HepG2 (cell line): Measurements from ENCODE around the gene MRPL38. TPM values are rescaled to one million over a fixed set of nuclear protein-coding genes. Genes with fewer than 3 reads are reported as not detected.

Experiments
- BORCS8-MEF2B ChIP-seq: sonication (generic); formaldehyde crosslinking; IDR thresholded peaks from 2 replicates; pipeline ENCODE4 v1.8.0; 2022; ENCODE audit warnings: mild to moderate bottlenecking, missing genetic modification reagents
- BRF2 ChIP-seq: sonication (generic); formaldehyde crosslinking; IDR thresholded peaks from 2 replicates; pipeline ENCODE4 v1.8.1; 2022; ENCODE audit warnings: mild to moderate bottlenecking, missing genetic modification reagents
- CTCF ChIP-seq: sonication (generic); formaldehyde crosslinking; IDR thresholded peaks from 2 replicates; pipeline ENCODE4 v1.5.0; 2020; ENCODE audit warnings: mild to moderate bottlenecking, missing genetic modification reagents, moderate library complexity
- FOXO4 ChIP-seq: sonication (generic); formaldehyde crosslinking; conservative IDR thresholded peaks from 2 replicates; pipeline ENCODE4 v1.8.1; 2023; ENCODE audit warnings: missing genetic modification reagents
- HNF1B ChIP-seq: sonication (generic); formaldehyde crosslinking; IDR thresholded peaks from 2 replicates; pipeline ENCODE4 v1.5.1; 2020; ENCODE audit warnings: mild to moderate bottlenecking, moderate library complexity, missing genetic modification reagents
- HOXA5 ChIP-seq: sonication (generic); formaldehyde crosslinking; IDR thresholded peaks from 2 replicates; pipeline ENCODE4 v1.4.0; 2020; ENCODE audit warnings: missing genetic modification reagents
- JARID2 ChIP-seq: sonication (generic); formaldehyde crosslinking; IDR thresholded peaks from 2 replicates; pipeline ENCODE4 v1.8.1; 2023; ENCODE audit warnings: missing genetic modification reagents, inconsistent platforms; ENCODE audit not compliant: insufficient replicate concordance
- JUND ChIP-seq: sonication (generic); formaldehyde crosslinking; IDR thresholded peaks from 2 replicates; pipeline ENCODE4 v1.8.0; 2022; ENCODE audit warnings: mild to moderate bottlenecking, missing genetic modification reagents
- KDM6A ChIP-seq: IDR thresholded peaks from 2 replicates; pipeline ENCODE4 v1.6.1; 2016; ENCODE audit warnings: low read depth
- MAFG ChIP-seq: sonication (generic); formaldehyde crosslinking; IDR thresholded peaks from 2 replicates; pipeline ENCODE4 v1.5.1; 2020; ENCODE audit warnings: mild to moderate bottlenecking, missing genetic modification reagents
- NR3C1 ChIP-seq: sonication (generic); formaldehyde crosslinking; IDR thresholded peaks from 2 replicates; pipeline ENCODE4 v1.4.0; 2020; ENCODE audit warnings: missing genetic modification reagents
- PLRG1 ChIP-seq: fragments of 450-650 bp; conservative IDR thresholded peaks from 2 replicates; pipeline ENCODE4 v1.6.1; 2016
- SMAD1 ChIP-seq: sonication (generic); formaldehyde crosslinking; IDR thresholded peaks from 2 replicates; pipeline ENCODE4 v1.4.0; 2020; ENCODE audit warnings: missing genetic modification reagents, low read depth, mild to moderate bottlenecking, borderline replicate concordance
- SMAD9 ChIP-seq: sonication (generic); formaldehyde crosslinking; IDR thresholded peaks from 2 replicates; pipeline ENCODE4 v1.5.1; 2020; ENCODE audit warnings: mild to moderate bottlenecking, missing genetic modification reagents
- WIZ ChIP-seq: sonication (generic); formaldehyde crosslinking; IDR thresholded peaks from 2 replicates; pipeline ENCODE4 v1.5.1; 2020; ENCODE audit warnings: mild to moderate bottlenecking, missing genetic modification reagents
- ZFP36L1 ChIP-seq: sonication (generic); formaldehyde crosslinking; IDR thresholded peaks from 2 replicates; pipeline ENCODE4 v1.8.0; 2022; ENCODE audit warnings: mild to moderate bottlenecking, missing genetic modification reagents, moderate library complexity
- ZFP37 ChIP-seq: sonication (generic); formaldehyde crosslinking; IDR thresholded peaks from 2 replicates; pipeline ENCODE4 v1.4.0; 2020; ENCODE audit warnings: missing genetic modification reagents, borderline replicate concordance
- ZNF20 ChIP-seq: sonication (generic); formaldehyde crosslinking; IDR thresholded peaks from 2 replicates; pipeline ENCODE4 v1.4.0; 2020; ENCODE audit warnings: mild to moderate bottlenecking, moderate library complexity, missing genetic modification reagents
- ZNF34 ChIP-seq: sonication (generic); formaldehyde crosslinking; IDR thresholded peaks from 2 replicates; pipeline ENCODE4 v1.4.0; 2020; ENCODE audit warnings: mild to moderate bottlenecking, missing genetic modification reagents, borderline replicate concordance
- polyA plus RNA-seq, 8 experiments: library from polyadenylated mRNA; depleted of rRNA in 3 of 8; stranded (reverse) in 7 of 8; unstranded in 1 of 8; fragments of >200 nt; fragmentation: Illumina TruSeq in 4 of 8; extraction: Trizol in 4 of 8; gene quantifications; 2 replicates each; pipeline versions ENCODE4 v1.2.1 to v1.2.3, GENCODE V29; 2011 to 2016; ENCODE audit warnings: low read depth in 4 of 8, missing spikeins in 1 of 8, mixed read lengths in 1 of 8; ENCODE audit not compliant: insufficient read depth in 1 of 8
- total RNA-seq, 5 experiments: library from RNA; depleted of rRNA; stranded (reverse); fragments of >200 nt; fragmentation: Illumina TruSeq; extraction: Trizol; gene quantifications; 2 replicates each; pipeline ENCODE4 v1.2.3, GENCODE V29; 2016; ENCODE audit warnings: low read depth in 1 of 5
- TF ChIP-seq, protein P1 (sequence below): IDR thresholded peaks from 2 replicates; pipeline ENCODE4 v1.4.0; 2020; ENCODE audit warnings: mild to moderate bottlenecking, missing genetic modification reagents

Gene MRPL38
- total and polyA plus RNA-seq, 2 of the 13 experiments (the other 11 are each of a cell fraction or from before 2014, with no cell fraction given), result 83.7 to 125 TPM

GRCh38 chr17:75904749-75905521 is at the start of gene MRPL38 (continued):
- TF ChIP-seq ZNF34 (CRISPR knock-in tag) (no peak), ZNF20 (no peak), WIZ (CRISPR knock-in tag) (peak; percentile 96; the same call in 1 of the 2 replicates), HOXA5 (CRISPR knock-in tag) (peak; percentile 94), JARID2 (peak; percentile 99), FOXO4 (CRISPR knock-in tag) (0 out of 2 replicates have a peak, but pooled peaks have one; percentile 62), PLRG1 (no peak), ZFP37 (CRISPR knock-in tag) (no peak; the same call in 1 of the 2 replicates), HNF1B (CRISPR knock-in tag) (peak; percentile 95), BORCS8-MEF2B (CRISPR knock-in tag) (peak; percentile 97), MAFG (CRISPR knock-in tag) (no peak), KDM6A (CRISPR knock-in tag) (no peak), JUND (CRISPR knock-in tag) (no peak; the same call in 1 of the 2 replicates), ZFP36L1 (CRISPR knock-in tag) (peak; percentile 94; the same call in 1 of the 2 replicates), SMAD9 (CRISPR knock-in tag) (no peak), NR3C1 (CRISPR knock-in tag) (no peak), CTCF (CRISPR knock-in tag) (peak; percentile 100), SMAD1 (CRISPR knock-in tag) (peak; percentile 99; the same call in 1 of the 2 replicates), BRF2 (CRISPR knock-in tag) (peak; percentile 93)
- TF ChIP-seq, protein P1, sequence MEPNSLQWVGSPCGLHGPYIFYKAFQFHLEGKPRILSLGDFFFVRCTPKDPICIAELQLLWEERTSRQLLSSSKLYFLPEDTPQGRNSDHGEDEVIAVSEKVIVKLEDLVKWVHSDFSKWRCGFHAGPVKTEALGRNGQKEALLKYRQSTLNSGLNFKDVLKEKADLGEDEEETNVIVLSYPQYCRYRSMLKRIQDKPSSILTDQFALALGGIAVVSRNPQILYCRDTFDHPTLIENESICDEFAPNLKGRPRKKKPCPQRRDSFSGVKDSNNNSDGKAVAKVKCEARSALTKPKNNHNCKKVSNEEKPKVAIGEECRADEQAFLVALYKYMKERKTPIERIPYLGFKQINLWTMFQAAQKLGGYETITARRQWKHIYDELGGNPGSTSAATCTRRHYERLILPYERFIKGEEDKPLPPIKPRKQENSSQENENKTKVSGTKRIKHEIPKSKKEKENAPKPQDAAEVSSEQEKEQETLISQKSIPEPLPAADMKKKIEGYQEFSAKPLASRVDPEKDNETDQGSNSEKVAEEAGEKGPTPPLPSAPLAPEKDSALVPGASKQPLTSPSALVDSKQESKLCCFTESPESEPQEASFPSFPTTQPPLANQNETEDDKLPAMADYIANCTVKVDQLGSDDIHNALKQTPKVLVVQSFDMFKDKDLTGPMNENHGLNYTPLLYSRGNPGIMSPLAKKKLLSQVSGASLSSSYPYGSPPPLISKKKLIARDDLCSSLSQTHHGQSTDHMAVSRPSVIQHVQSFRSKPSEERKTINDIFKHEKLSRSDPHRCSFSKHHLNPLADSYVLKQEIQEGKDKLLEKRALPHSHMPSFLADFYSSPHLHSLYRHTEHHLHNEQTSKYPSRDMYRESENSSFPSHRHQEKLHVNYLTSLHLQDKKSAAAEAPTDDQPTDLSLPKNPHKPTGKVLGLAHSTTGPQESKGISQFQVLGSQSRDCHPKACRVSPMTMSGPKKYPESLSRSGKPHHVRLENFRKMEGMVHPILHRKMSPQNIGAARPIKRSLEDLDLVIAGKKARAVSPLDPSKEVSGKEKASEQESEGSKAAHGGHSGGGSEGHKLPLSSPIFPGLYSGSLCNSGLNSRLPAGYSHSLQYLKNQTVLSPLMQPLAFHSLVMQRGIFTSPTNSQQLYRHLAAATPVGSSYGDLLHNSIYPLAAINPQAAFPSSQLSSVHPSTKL (CRISPR knock-in tag), result peak; percentile 86
